ENCODE measurements around the gene EID1. TPM values are rescaled to one million over a fixed set of nuclear protein-coding genes. Genes with fewer than 3 reads are reported as not detected.

The EID1 gene
- total RNA-seq, 1 experiment from 2014 or later, result 102 TPM

DNA sequence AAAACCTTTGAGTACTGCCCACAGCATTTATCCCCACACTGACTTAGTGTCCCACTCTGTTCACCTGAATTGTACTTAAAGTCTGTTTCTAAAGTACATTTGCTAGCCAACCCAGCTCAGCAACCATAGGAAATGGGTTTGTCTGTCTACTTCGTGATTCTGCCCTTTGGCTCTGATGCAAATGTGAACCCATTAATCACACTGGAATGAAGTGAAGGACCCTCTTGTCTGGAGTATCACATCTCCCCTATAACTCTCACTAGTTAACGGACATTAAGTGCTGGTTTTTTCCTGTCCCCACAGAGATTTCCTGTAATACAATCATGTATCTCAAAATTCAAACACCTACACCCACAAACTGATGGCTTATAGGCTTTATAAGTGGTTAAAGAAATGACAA, 20.5 kb downstream of the EID1 start:
- in situ Hi-C loops (cut with HindIII; ENCODE audit: low pct_unique_long_range_greater_than_20kb, low sequenced_read_pairs) (no loop called here), intact Hi-C loops (cut with micrococcal nuclease; ENCODE audit: unreplicated experiment) (no loop called here)
- Histone ChIP-seq H3K9me3 (ENCODE audit: control insufficient read depth, insufficient read depth, low read depth, low read length) (no peaks in the 10 kb centered on the region), H3K4me1 (ENCODE audit: control insufficient read depth, insufficient read depth, low read length) (no peaks in the 10 kb centered on the region), H3K4me3 (ENCODE audit: low read depth in 2 of 2, low read length in 2 of 2) (no peak overlapping the region), H3K36me3 (ENCODE audit: control insufficient read depth, insufficient read depth, low read length) (no peaks in the 10 kb centered on the region), H3K27me3 (ENCODE audit: control insufficient read depth, insufficient read depth, low read length) (no peaks in the 10 kb centered on the region), H3K27ac (ENCODE audit: low read length) (no peak overlapping the region)
- ChIA-PET CTCF (no interaction called here), POLR2A (no interaction called here)
- DNase-seq (ENCODE audit: low read depth, low spot score) (no peak), ATAC-seq (no peak)
- no TSS peak for BruUV-seq (replicated peaks)
- TF ChIP-seq, protein P1, sequence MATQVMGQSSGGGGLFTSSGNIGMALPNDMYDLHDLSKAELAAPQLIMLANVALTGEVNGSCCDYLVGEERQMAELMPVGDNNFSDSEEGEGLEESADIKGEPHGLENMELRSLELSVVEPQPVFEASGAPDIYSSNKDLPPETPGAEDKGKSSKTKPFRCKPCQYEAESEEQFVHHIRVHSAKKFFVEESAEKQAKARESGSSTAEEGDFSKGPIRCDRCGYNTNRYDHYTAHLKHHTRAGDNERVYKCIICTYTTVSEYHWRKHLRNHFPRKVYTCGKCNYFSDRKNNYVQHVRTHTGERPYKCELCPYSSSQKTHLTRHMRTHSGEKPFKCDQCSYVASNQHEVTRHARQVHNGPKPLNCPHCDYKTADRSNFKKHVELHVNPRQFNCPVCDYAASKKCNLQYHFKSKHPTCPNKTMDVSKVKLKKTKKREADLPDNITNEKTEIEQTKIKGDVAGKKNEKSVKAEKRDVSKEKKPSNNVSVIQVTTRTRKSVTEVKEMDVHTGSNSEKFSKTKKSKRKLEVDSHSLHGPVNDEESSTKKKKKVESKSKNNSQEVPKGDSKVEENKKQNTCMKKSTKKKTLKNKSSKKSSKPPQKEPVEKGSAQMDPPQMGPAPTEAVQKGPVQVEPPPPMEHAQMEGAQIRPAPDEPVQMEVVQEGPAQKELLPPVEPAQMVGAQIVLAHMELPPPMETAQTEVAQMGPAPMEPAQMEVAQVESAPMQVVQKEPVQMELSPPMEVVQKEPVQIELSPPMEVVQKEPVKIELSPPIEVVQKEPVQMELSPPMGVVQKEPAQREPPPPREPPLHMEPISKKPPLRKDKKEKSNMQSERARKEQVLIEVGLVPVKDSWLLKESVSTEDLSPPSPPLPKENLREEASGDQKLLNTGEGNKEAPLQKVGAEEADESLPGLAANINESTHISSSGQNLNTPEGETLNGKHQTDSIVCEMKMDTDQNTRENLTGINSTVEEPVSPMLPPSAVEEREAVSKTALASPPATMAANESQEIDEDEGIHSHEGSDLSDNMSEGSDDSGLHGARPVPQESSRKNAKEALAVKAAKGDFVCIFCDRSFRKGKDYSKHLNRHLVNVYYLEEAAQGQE (IDR thresholded peaks at IDR 0.05; ENCODE audit: insufficient read depth in 1 of 2, low read depth in 2 of 2, low read length in 1 of 2), result no peak
- TF ChIP-seq TCF7L2 (IDR thresholded peaks at IDR 0.05; ENCODE audit: low read depth, low read length) (no peak), SIN3A (IDR thresholded peaks at IDR 0.05; ENCODE audit: borderline replicate concordance, insufficient read depth, low read depth, low read length) (no peak), POLR2AphosphoS5 (IDR thresholded peaks at IDR 0.05; ENCODE audit: low read depth, low read length) (no peak)
- TF ChIP-seq, protein P2, sequence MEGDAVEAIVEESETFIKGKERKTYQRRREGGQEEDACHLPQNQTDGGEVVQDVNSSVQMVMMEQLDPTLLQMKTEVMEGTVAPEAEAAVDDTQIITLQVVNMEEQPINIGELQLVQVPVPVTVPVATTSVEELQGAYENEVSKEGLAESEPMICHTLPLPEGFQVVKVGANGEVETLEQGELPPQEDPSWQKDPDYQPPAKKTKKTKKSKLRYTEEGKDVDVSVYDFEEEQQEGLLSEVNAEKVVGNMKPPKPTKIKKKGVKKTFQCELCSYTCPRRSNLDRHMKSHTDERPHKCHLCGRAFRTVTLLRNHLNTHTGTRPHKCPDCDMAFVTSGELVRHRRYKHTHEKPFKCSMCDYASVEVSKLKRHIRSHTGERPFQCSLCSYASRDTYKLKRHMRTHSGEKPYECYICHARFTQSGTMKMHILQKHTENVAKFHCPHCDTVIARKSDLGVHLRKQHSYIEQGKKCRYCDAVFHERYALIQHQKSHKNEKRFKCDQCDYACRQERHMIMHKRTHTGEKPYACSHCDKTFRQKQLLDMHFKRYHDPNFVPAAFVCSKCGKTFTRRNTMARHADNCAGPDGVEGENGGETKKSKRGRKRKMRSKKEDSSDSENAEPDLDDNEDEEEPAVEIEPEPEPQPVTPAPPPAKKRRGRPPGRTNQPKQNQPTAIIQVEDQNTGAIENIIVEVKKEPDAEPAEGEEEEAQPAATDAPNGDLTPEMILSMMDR (IDR thresholded peaks at IDR 0.05), result no peak

DNA sequence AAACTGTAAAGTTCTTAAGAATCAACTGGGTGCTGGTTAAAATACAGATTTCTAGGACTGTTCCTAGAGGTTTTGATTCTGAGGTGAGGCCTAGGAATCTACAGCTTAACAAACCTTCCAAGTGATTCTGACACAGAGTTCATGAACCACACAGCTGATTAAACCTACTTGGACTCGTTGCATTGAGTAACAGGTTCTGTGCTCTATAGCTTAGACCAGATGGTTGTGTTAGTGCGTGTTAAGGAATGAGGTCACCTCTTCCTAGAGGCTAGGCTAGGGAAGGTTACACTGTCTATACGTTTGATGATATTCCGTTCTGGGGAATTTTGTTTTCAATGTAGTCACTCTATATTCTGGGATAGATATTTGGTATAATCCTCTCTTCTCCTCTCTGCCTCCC, 21.9 kb downstream of the EID1 start:
- Histone ChIP-seq H3K4me3 (ENCODE audit: low read depth in 2 of 2, low read length in 2 of 2) (no peak overlapping the region), H3K9me3 (ENCODE audit: control insufficient read depth, insufficient read depth, low read depth, low read length) (no peaks in the 10 kb centered on the region), H3K36me3 (ENCODE audit: control insufficient read depth, insufficient read depth, low read length) (no peaks in the 10 kb centered on the region), H3K27ac (ENCODE audit: low read length) (no peak overlapping the region), H3K27me3 (ENCODE audit: control insufficient read depth, insufficient read depth, low read length) (no peaks in the 10 kb centered on the region), H3K4me1 (ENCODE audit: control insufficient read depth, insufficient read depth, low read length) (no peaks in the 10 kb centered on the region)
- TF ChIP-seq, protein P2 (IDR thresholded peaks at IDR 0.05), result no peak
- no peak for TF ChIP-seq TCF7L2 (IDR thresholded peaks at IDR 0.05; ENCODE audit: low read depth, low read length)
- no peak for TF ChIP-seq POLR2AphosphoS5 (IDR thresholded peaks at IDR 0.05; ENCODE audit: low read depth, low read length)
- TF ChIP-seq, protein P1 (IDR thresholded peaks at IDR 0.05; ENCODE audit: insufficient read depth in 1 of 2, low read depth in 2 of 2, low read length in 1 of 2), result no peak
- no peak for TF ChIP-seq SIN3A (IDR thresholded peaks at IDR 0.05; ENCODE audit: borderline replicate concordance, insufficient read depth, low read depth, low read length)
- ChIA-PET CTCF (interaction anchor here (0.7 kb wide), 1 partner anchor 547 kb away, joined by 5 read pairs; no protein-coding TSS in a partner anchor), POLR2A (no interaction called here)
- no TSS peak for BruUV-seq (replicated peaks)
- intact Hi-C loops (cut with micrococcal nuclease; ENCODE audit: unreplicated experiment), result no loop called here
- DNase-seq (ENCODE audit: low read depth, low spot score) (no peak), ATAC-seq (no peak)
- in situ Hi-C loops (cut with HindIII; ENCODE audit: low pct_unique_long_range_greater_than_20kb, low sequenced_read_pairs), result no loop called here
